DMS153 (cell line): ENCODE data around the gene OR5A2.
"Not testable (repeated sequence)": the region's sequence is repeated elsewhere in the genome, so short reads cannot be mapped to it uniquely, and the experiment has no call there.

ENCODE experiments used
- DNase-seq: peaks from one replicate; lab custom pipeline; 2025; lab: John Stamatoyannopoulos, UW

OR5A2 gene

DNA sequence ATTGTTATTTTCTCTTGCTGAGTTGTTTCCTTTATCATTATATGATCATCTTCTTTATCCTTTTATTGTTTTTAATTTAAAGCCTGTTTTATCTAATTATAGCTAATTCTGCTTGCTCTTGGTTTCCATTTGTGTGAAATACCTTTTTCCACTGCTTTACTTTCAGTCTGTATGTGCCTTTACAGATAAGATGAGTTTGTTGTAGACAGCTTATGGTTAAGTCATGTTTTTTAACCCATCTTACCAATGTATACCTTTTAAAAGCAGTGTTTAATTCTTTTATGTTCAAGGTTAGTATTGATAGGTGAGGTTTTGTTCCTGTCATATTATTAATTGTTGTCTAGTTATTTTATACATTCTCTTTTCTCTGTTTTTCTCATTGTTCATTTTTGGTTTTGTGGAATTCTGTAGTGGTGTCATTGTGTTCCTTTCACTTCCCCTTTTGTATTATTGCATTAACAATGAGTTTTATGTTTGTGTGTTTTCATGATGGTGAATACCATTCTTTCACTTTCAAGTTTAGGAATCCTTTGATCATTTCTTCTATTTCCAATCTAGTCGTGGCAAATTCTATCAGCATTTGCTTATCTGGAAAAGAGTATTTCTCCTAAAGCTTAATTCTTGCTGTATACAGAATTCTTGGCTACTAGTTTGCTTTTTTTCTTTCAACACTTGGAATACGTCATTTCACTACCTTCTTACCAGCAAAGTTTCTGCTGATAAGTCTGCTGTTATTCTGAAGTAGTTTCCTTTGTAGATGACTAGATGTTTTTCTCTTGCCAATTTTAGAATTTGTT, 45.8 kb downstream of the OR5A2 start:
- DNase-seq = no peak

DNA sequence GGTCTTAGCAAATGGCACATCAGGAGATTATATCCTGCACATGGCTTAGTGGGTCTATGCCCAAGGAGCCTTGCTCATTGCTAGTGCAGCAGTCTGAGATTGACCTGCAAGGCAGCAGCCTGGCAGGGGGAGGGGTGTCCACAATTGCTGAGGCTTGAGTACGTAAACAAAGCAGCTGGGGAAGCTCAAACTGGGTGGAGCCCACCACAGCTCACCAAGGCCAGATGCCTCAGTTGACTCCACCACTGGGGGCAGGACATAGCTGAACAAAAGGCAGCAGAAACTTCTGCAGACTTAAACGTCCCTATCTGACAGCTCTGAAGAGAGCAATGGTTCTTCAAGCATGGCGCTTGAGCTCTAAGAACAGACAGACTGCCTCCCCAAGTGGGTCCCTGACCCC, 53.9 kb downstream of the OR5A2 start:
- not testable (repeated sequence) for DNase-seq

DNA sequence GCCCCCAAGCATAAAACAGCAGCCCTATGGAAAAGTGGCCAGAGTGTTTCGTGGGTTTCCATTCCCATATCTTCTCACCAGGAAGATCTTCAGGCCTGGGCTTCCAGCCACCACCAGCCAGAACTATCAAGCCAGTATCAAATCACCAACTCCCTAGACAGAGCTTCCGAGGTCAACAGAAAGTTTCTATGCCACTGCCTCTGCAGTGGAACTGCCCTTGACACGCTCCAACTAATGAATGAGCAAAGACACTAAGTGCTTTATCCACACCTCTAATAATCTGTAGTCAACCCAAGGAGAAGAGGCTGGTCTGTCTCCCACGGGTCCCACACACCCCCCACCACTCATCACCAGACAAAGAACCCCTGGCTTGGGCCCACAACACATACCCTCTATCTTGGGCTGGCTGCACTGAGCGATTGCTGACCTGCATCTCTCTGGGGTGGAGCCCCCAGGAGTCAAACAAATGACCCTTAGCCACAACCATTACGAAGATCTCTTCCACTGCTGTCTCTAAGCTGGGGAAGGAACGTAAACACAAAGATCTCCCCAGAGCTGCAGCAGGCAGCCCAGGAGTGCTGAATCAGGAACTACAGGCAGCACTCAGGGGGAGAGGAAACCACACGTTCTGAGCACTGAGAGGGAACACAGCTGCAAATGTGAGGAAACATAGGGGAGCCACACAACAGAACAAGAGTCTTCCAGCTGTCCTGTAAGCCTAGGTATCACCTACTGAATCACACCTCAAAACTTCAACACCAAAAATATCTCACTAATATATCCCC, 57.8 kb downstream of the OR5A2 start:
- DNase-seq = no peak
